ENCODE results near the gene KCNG1.

The KCNG1 gene

GRCh38 chr20:50992733-50993457 lies 30.0 kb downstream of the KCNG1 start:
- TF ChIP-seq ZFX (IDR thresholded peaks at IDR 0.05) (no peak), CTCF (conservative IDR thresholded peaks at IDR 0.05) (peak; percentile 88)
- no peak overlapping the region for H3K27ac ChIP-seq

GRCh38 chr20:50992336-50992732 lies 30.6 kb downstream of the KCNG1 start:
- H3K27ac ChIP-seq: no peak overlapping the region
- TF ChIP-seq CTCF (conservative IDR thresholded peaks at IDR 0.05): no peak
- no peak for TF ChIP-seq ZFX (IDR thresholded peaks at IDR 0.05)

GRCh38 chr20:50991076-50991475 lies 31.8 kb downstream of the KCNG1 start:
- TF ChIP-seq CTCF (conservative IDR thresholded peaks at IDR 0.05): no peak
- no peak for TF ChIP-seq ZFX (IDR thresholded peaks at IDR 0.05)
- H3K27ac ChIP-seq: no peak overlapping the region

- peak; percentile 92 for TF ChIP-seq CTCF (conservative IDR thresholded peaks at IDR 0.05)
- TF ChIP-seq ZFX (IDR thresholded peaks at IDR 0.05): no peak
Measured at GRCh38 chr20:50987493-50988210, 35.3 kb downstream of the KCNG1 start.

GRCh38 chr20:50983321-50983720 lies 39.6 kb downstream of the KCNG1 start:
- TF ChIP-seq ZFX (IDR thresholded peaks at IDR 0.05): no peak
- no peak for TF ChIP-seq CTCF (conservative IDR thresholded peaks at IDR 0.05)
- H3K27ac ChIP-seq: no peak overlapping the region

More at GRCh38 chr20:50987493-50988210, 35.3 kb downstream of the KCNG1 start:
- no peak overlapping the region for H3K27ac ChIP-seq

GRCh38 chr20:50982363-50982762 lies 40.5 kb downstream of the KCNG1 start:
- TF ChIP-seq CTCF (conservative IDR thresholded peaks at IDR 0.05) (no peak), ZFX (IDR thresholded peaks at IDR 0.05) (no peak)
- H3K27ac ChIP-seq: no peak overlapping the region

GRCh38 chr20:50981714-50982048 lies 41.2 kb downstream of the KCNG1 start:
- no peak overlapping the region for H3K27ac ChIP-seq

More at GRCh38 chr20:50981714-50982048, 41.2 kb downstream of the KCNG1 start:
- peak; percentile 44 for TF ChIP-seq CTCF (conservative IDR thresholded peaks at IDR 0.05)
- TF ChIP-seq ZFX (IDR thresholded peaks at IDR 0.05): no peak
